SK-N-MC (cell line): ENCODE measurements around the gene PRDM10.

ENCODE experiments used
- EZH2 ChIP-seq: fragments of 200-600 bp; sonication (generic); IDR thresholded peaks from one replicate; pipeline ENCODE4 v1.6.1; 2017; ENCODE audit warnings: antibody characterized with exemption
- FOXP2 ChIP-seq: optimal IDR thresholded peaks from 2 replicates; pipeline ENCODE3; 2011; ENCODE audit warnings: mild to moderate bottlenecking, moderate library complexity; ENCODE audit not compliant: insufficient read depth; ENCODE audit errors: extremely low read length, control extremely low read depth
- POLR2AphosphoS5 ChIP-seq: IDR thresholded peaks from 2 replicates; pipeline ENCODE4 v1.6.1; 2012; ENCODE audit warnings: mild to moderate bottlenecking, low read depth, low read length, borderline replicate concordance

DNA sequence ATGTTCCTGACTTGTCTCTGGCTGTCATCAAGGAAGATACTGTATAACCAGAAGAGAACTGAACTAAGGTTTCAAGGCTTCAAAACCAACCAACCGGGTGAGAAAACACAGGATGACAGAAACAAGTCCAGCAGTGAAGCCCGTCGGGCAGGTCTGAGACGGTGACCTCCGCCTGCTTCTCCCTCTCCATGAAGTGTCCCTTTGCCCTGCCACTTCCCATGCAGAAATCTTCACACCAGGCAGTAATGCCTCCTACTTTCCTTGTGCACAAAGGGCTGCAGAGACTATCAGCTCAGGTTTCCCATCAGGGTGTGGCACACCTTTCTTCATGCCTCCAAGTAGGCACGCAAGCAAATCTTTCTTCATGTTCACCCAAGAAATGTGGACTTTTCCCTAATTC is 24.2 kb downstream of the PRDM10 start:
- TF ChIP-seq POLR2AphosphoS5 (no peak), EZH2 (no peak), FOXP2 (no peak)
